ENCODE results near the gene DYRK3. TPM values are rescaled to one million over a fixed set of nuclear protein-coding genes. Genes with fewer than 3 reads are reported as not detected.

Gene DYRK3
- total and polyA plus RNA-seq, 2 of the 8 experiments (the other 6 are each of a cell fraction or from before 2014, with no cell fraction given): 2.1 to 8.5 TPM

GRCh38 chr1:206655471-206655882 is 20.1 kb downstream of the DYRK3 start:
- Histone ChIP-seq H3K27me3 (replicated peaks in 1 of 4; ENCODE audit: control insufficient read depth in 3 of 4, extremely low read depth in 1 of 4, insufficient read depth in 3 of 4, low read length in 3 of 4) (peaks cover 0 to 14% (median 9%) of the 10 kb centered on the region in 4 experiments; a peak in 6 of 7 replicates), H3K36me3 (ENCODE audit: control insufficient read depth in 2 of 4, insufficient read depth in 4 of 4, low read length in 3 of 4) (no peaks in the 10 kb centered on the region; a peak in 1 of 8 replicates), H3K9ac (replicated peaks in 1 of 4; ENCODE audit: extremely low read depth in 1 of 4, low read depth in 3 of 4, low read length in 3 of 4) (no peak overlapping the region), H2BK15ac (ENCODE audit: low read length) (no peak overlapping the region), H2AFZ (ENCODE audit: low read length) (no peak overlapping the region), H3K79me1 (ENCODE audit: low read depth, low read length) (no peaks in the 10 kb centered on the region), H3K79me2 (ENCODE audit: control insufficient read depth in 1 of 2, insufficient read depth in 2 of 2, low read length in 2 of 2) (no peaks in the 10 kb centered on the region), H4K91ac (replicated peaks; ENCODE audit: insufficient read length, low read length) (no peak overlapping the region), H3K14ac (ENCODE audit: insufficient read length) (no peak overlapping the region), H3K56ac (replicated peaks; ENCODE audit: insufficient read length, low read depth, low read length) (no peak overlapping the region), H4K8ac (ENCODE audit: extremely low read depth, insufficient read depth, low read length) (no peak overlapping the region), H2BK120ac (replicated peaks; ENCODE audit: low read depth, low read length) (no peak overlapping the region), H2BK5ac (ENCODE audit: low read depth, low read length) (no peak overlapping the region), H3K4me3 (ENCODE audit: extremely low read depth in 1 of 4, insufficient read depth in 2 of 4, low read depth in 3 of 4, low read length in 4 of 4) (no peak overlapping the region), H3K27ac (ENCODE audit: low read depth, low read length) (no peak overlapping the region), H2BK20ac (ENCODE audit: low read length) (no peak overlapping the region), H4K20me1 (replicated peaks in 1 of 2; ENCODE audit: control insufficient read depth in 1 of 2, insufficient read depth in 2 of 2, low read length in 2 of 2) (no peaks in the 10 kb centered on the region), H2AK5ac (ENCODE audit: low read depth, low read length) (no peak overlapping the region), H3K9me3 (ENCODE audit: insufficient read depth in 2 of 2, low read depth in 1 of 2, low read length in 1 of 2) (no peaks in the 10 kb centered on the region), H3K18ac (ENCODE audit: extremely low read depth, low read length) (no peak overlapping the region), H3K4me2 (ENCODE audit: insufficient read depth in 1 of 2, low read depth in 2 of 2, low read length in 2 of 2) (no peak overlapping the region), H4K5ac (ENCODE audit: insufficient read length, low read depth, low read length) (no peak overlapping the region), H3K4me1 (replicated peaks in 1 of 4; ENCODE audit: control insufficient read depth in 3 of 4, insufficient read depth in 4 of 4, low read length in 3 of 4) (peaks cover 0 to 12% (median 5%) of the 10 kb centered on the region in 4 experiments; a peak in 6 of 7 replicates), H3K23me2 (ENCODE audit: low read depth, low read length) (0 out of 2 replicates have a peak, but pooled peaks cover 5% of the 10 kb centered on the region), H3K4ac (replicated peaks; ENCODE audit: insufficient read length, low read depth, low read length) (no peak overlapping the region), H3K23ac (ENCODE audit: insufficient read length) (no peak overlapping the region), H2BK12ac (ENCODE audit: low read depth, low read length) (no peak overlapping the region)
- POLR2A ChIA-PET (ENCODE audit: partially characterized antibody): no interaction called here
- no peak for TF ChIP-seq JUND (IDR thresholded peaks at IDR 0.05; ENCODE audit: low read length)
- 71% methylated on average over 4 of the region's 4 CpGs; no CpG with 5 or more reads in 1 of the 2 experiments for WGBS, 2 experiments (ENCODE audit: extremely low coverage in 1 of 2, insufficient coverage in 1 of 2, insufficient read length in 1 of 2, insufficient replicate concordance in 2 of 2, low coverage in 1 of 2, low lambda C conversion rate in 2 of 2, missing lambda C conversion rate in 1 of 2)
- FAIRE-seq (no peak), DNase-seq (ENCODE audit: low read depth in 1 of 2, low spot score in 2 of 2) (no peak)
- CTCF ChIA-PET (ENCODE audit: partially characterized antibody): interaction anchor here (0.7 to 23.8 kb wide), 15 partner anchors 9 to 165 kb away, joined by 3 to 666 read pairs (median 4); partner anchors contain the start of gene DYRK3

Measured in H1 (cell line).